Uterus (tissue), 4 donors: ENCODE data around the gene AP4S1. TPM values are rescaled to one million over a fixed set of nuclear protein-coding genes. Genes with fewer than 3 reads are reported as not detected.

Experiments used
- DNase-seq, 2 donors: peaks; one replicate each; pipeline ENCODE4 v3.0.0-alpha.2; 2019 to 2020
- H3K27ac ChIP-seq, 2 donors: fragments of 200-600 bp; sonication (generic); 1 replicate in 1 of 2; 2 replicates in 1 of 2; pipeline ENCODE4 v1.5.1; 2016 to 2018
- H3K27me3 ChIP-seq, 2 donors: fragments of 200-600 bp; sonication (generic); one replicate each; pipeline ENCODE4 v1.5.1; 2018 to 2019; ENCODE audit warnings: control low read depth in 1 of 2
- H3K36me3 ChIP-seq, 2 donors: fragments of 200-600 bp; sonication (generic); one replicate each; pipeline ENCODE4 v1.5.1; 2019; ENCODE audit warnings: control low read depth in 1 of 2
- H3K4me1 ChIP-seq, 2 donors: fragments of 200-600 bp; sonication (generic); one replicate each; pipeline ENCODE4 v1.5.1; 2018 to 2019; ENCODE audit warnings: control low read depth in 1 of 2
- H3K4me3 ChIP-seq, 2 donors: fragments of 200-600 bp; sonication (generic); 1 replicate in 1 of 2; 2 replicates in 1 of 2; pipeline ENCODE4 v1.5.1; 2018 to 2019; ENCODE audit warnings: mild to moderate bottlenecking in 1 of 2
- H3K9me3 ChIP-seq, 2 donors: fragments of 200-600 bp; sonication (generic); one replicate each; pipeline ENCODE4 v1.5.1; 2019; ENCODE audit warnings: control low read depth in 1 of 2
- POLR2A ChIP-seq, 2 donors: fragments of 450-650 bp; IDR thresholded peaks; one replicate each; pipeline ENCODE4 v1.6.1; 2016; ENCODE audit warnings: antibody characterized with exemption in 2 of 2, mild to moderate bottlenecking in 1 of 2, moderate library complexity in 1 of 2
- intact Hi-C: fragments of 100-400 bp; cut with DNase I; formaldehyde crosslinking; loops from one replicate; pipeline ENCODE4 v1.15.1; 2023; ENCODE audit warnings: low total_unique reads
- total RNA-seq, 4 donors: library from RNA; depleted of rRNA in 3 of 4; stranded (reverse); fragments of >200 nt in 3 of 4; gene quantifications; one replicate each; pipeline versions ENCODE4 v1.1.0 to v1.2.4, GENCODE V29; 2014 to 2023
- TF ChIP-seq, protein P1 (sequence below), 4 experiments: fragments of 200-600 bp in 2 of 4; fragments of 450-650 bp in 2 of 4; sonication (generic) in 2 of 4; IDR thresholded peaks; one replicate each; pipeline ENCODE4 v1.5.1; 2016 to 2019; ENCODE audit warnings: antibody characterized with exemption in 4 of 4, mild to moderate bottlenecking in 2 of 4, moderate library complexity in 1 of 4
- donor health status: DM: yes; HTN: yes; CAD: no.

AP4S1 gene
- total RNA-seq, 4 donors from 2014 or later = 2.3 to 30.4 (median 9.9) TPM

DNA sequence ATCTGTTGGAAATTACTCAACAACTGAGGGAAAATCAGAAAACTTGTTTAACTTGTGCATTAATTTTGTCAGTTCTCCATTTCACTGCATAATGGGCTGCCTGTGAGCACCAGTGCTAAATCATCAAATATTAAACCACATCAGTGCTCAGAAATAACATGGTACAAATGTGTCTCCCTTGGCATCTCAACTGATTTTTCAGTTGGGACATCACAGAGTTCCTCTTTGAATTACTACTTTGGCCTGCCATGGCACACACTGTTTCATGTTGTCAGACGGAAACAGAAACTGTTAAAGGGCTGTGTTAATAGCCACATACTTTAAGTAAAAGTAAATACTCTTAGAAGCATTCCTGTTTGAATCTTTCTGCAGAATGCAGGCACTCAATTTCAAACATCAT is 42.8 kb downstream of the AP4S1 start:
- H3K4me3 ChIP-seq = no peak overlapping the region
- no peak for DNase-seq
- H3K36me3 ChIP-seq = no peaks in the 10 kb centered on the region
- intact Hi-C loops = no loop called here
- H3K27ac ChIP-seq = no peak overlapping the region
- no peaks in the 10 kb centered on the region for H3K27me3 ChIP-seq
- no peaks in the 10 kb centered on the region for H3K9me3 ChIP-seq
- no peak for TF ChIP-seq POLR2A (IDR thresholded peaks at IDR 0.05)
- TF ChIP-seq, protein P1, sequence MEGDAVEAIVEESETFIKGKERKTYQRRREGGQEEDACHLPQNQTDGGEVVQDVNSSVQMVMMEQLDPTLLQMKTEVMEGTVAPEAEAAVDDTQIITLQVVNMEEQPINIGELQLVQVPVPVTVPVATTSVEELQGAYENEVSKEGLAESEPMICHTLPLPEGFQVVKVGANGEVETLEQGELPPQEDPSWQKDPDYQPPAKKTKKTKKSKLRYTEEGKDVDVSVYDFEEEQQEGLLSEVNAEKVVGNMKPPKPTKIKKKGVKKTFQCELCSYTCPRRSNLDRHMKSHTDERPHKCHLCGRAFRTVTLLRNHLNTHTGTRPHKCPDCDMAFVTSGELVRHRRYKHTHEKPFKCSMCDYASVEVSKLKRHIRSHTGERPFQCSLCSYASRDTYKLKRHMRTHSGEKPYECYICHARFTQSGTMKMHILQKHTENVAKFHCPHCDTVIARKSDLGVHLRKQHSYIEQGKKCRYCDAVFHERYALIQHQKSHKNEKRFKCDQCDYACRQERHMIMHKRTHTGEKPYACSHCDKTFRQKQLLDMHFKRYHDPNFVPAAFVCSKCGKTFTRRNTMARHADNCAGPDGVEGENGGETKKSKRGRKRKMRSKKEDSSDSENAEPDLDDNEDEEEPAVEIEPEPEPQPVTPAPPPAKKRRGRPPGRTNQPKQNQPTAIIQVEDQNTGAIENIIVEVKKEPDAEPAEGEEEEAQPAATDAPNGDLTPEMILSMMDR (IDR thresholded peaks at IDR 0.05) = no peak
- no peaks in the 10 kb centered on the region for H3K4me1 ChIP-seq

DNA sequence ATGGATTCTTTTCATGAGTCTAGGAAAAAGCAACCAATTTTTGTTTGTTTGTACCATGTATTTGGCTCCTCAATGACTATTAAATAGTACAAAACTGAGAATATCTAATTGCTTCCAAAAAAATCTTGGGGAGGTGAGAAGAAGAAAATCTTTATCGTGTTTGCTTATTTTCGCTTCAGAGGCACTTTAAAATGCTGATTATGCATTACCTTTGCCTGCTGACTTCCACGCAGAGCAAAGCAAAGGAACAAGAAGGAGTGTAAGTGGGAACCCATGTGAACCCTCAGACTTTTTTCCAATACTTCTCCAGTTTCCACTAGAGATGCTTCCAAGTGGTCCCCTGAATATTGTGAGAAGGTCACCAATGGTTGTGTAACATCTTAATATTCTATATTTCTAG is 43.9 kb downstream of the AP4S1 start:
- Histone ChIP-seq H3K27ac (no peak overlapping the region), H3K36me3 (no peaks in the 10 kb centered on the region), H3K9me3 (no peaks in the 10 kb centered on the region), H3K4me1 (no peaks in the 10 kb centered on the region), H3K4me3 (no peak overlapping the region), H3K27me3 (no peaks in the 10 kb centered on the region)
- no peak for TF ChIP-seq POLR2A (IDR thresholded peaks at IDR 0.05)
- TF ChIP-seq, protein P1 (IDR thresholded peaks at IDR 0.05) = no peak
- intact Hi-C loops = no loop called here
- DNase-seq = no peak

DNA sequence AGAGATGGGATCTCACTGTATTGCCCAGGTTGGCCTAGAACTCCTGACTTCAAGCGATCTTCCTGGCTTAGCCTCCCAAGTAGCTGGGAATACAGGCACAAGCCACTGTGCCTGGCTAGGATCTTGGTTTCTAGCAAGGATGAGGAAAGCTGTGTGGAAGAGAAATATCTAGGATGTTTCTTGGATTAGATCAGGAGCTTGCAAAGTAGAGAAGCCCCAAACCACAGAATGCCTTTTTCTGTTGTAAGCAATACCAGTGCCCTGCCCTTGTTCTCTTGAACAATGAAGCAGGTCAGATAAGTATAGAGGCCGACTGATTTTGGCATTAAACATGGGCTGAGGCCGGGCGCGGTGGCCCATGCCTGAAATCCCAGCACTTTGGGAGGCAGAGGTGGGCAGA is 45.0 kb downstream of the AP4S1 start:
- no peak for DNase-seq
- H3K27me3 ChIP-seq = no peaks in the 10 kb centered on the region
- intact Hi-C loops = no loop called here
- H3K4me1 ChIP-seq = no peaks in the 10 kb centered on the region
- no peaks in the 10 kb centered on the region for H3K9me3 ChIP-seq
- H3K4me3 ChIP-seq = no peak overlapping the region
- no peak overlapping the region for H3K27ac ChIP-seq
- H3K36me3 ChIP-seq = no peaks in the 10 kb centered on the region
- TF ChIP-seq, protein P1 (IDR thresholded peaks at IDR 0.05) = no peak
- no peak for TF ChIP-seq POLR2A (IDR thresholded peaks at IDR 0.05)

DNA sequence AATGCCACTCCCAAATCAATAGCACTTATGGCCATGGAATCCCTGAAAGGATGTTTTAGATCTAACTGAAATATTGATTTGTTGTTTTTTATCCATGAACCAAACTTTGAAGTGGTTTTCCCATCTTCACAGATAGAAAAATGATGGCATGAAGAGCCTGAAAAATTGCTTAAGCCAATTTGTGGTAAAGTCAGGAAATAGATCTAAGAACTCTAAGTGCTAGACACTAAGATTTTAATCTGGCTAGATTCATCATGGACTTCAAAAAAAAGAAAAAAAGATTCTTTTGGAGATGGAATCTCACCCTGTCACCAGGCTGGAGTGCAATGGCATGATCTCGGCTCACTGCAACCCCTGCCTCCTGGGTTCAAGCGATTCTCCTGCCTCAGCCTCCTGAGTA is 45.7 kb downstream of the AP4S1 start:
- Histone ChIP-seq H3K27me3 (no peaks in the 10 kb centered on the region), H3K4me3 (no peak overlapping the region), H3K4me1 (no peaks in the 10 kb centered on the region), H3K36me3 (no peaks in the 10 kb centered on the region), H3K27ac (no peak overlapping the region), H3K9me3 (no peaks in the 10 kb centered on the region)
- TF ChIP-seq POLR2A (IDR thresholded peaks at IDR 0.05) = no peak
- TF ChIP-seq, protein P1 (IDR thresholded peaks at IDR 0.05) = no peak
- DNase-seq = no peak
- intact Hi-C loops = no loop called here

DNA sequence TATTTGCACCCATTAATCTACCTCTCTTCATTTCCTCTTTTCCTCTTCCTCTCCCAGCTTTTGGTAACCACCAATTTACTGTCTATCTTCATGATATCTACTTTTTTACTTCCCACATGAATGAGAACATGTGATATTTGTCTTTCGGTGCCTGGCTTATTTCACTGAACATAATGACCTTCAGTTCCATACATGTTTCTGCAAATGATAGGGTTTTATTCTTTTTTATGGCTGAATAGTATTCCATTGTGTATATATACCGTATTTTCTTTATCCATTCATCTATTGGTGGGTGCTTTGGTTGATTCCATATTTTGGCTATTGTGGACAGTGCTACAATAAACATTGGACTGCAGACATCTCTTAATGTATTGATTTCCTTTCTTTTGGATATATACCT is 49.7 kb downstream of the AP4S1 start:
- no peak for DNase-seq
- Histone ChIP-seq H3K27me3 (no peaks in the 10 kb centered on the region), H3K9me3 (no peaks in the 10 kb centered on the region), H3K4me3 (no peak overlapping the region), H3K4me1 (no peaks in the 10 kb centered on the region), H3K27ac (no peak overlapping the region), H3K36me3 (no peaks in the 10 kb centered on the region)
- intact Hi-C loops = no loop called here
- no peak for TF ChIP-seq POLR2A (IDR thresholded peaks at IDR 0.05)
- TF ChIP-seq, protein P1 (IDR thresholded peaks at IDR 0.05) = no peak
